Activated T-helper 1 cell treated with anti-CD3 and anti-CD28 coated beads, Interleukin-12 subunit alpha, Interleukin-12 subunit beta, Interleukin-2, Interleukin-4 antibody, amounts not matched to agents 30 ng/mL and 10 ng/mL and 1 ng/mL, durations not matched to agents 14 hours and 24 hours and 36 hours (primary cell): ENCODE measurements around the gene ADGRF4. TPM values are rescaled to one million over a fixed set of nuclear protein-coding genes. Genes with fewer than 3 reads are reported as not detected.

Source experiments
- DNase-seq: peaks from one replicate; pipeline ENCODE4 v3.0.0; 2021; ENCODE audit warnings: low spot score
- H3K27ac Mint-ChIP-seq: one replicate; pipeline ENCODE4 v1.8.0; 2021; ENCODE audit warnings: mild to moderate bottlenecking, mixed read lengths
- H3K27me3 Mint-ChIP-seq: one replicate; pipeline ENCODE4 v1.8.0; 2022; ENCODE audit warnings: mild to moderate bottlenecking, moderate library complexity, mixed read lengths; ENCODE audit not compliant: insufficient read depth
- H3K36me3 Mint-ChIP-seq: one replicate; pipeline ENCODE4 v1.8.0; 2021; ENCODE audit warnings: low read depth, mixed read lengths
- H3K4me1 Mint-ChIP-seq: one replicate; pipeline ENCODE4 v1.8.0; 2021; ENCODE audit warnings: low read depth, mixed read lengths
- H3K4me3 Mint-ChIP-seq: one replicate; pipeline ENCODE4 v1.8.0; 2021; ENCODE audit warnings: mild to moderate bottlenecking, moderate library complexity, mixed read lengths
- H3K9me3 Mint-ChIP-seq: one replicate; pipeline ENCODE4 v1.8.0; 2021; ENCODE audit warnings: mixed read lengths
- intact Hi-C: fragments of 100-400 bp; cut with micrococcal nuclease; formaldehyde crosslinking; loops from one replicate; pipeline ENCODE4 v1.15.1; 2024
- total RNA-seq: library from RNA; stranded (reverse); gene quantifications from 2 replicates; pipeline ENCODE4 v1.2.3, GENCODE V29; 2022

The ADGRF4 gene
- total RNA-seq, 1 donor from 2014 or later = not detected

DNA sequence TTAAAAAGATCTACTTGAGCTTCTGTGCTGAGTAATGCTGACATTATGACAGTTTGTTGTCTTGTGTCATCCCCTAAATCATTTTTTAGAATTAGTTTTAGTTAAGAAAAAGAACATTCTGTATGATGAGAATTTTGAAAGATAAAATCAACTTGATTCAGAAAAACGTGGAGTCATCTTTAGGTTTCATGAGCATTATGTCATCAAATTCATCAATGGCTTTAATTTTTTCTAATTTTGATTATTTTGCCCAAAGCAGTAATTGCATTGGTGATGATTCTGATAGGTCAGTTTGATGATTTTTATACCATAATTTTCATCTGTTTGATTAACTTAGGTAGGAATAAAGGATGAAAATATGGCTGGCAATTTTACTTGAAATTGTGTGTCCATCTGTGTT is 26.6 kb upstream of the ADGRF4 start:
- H3K27me3 Mint-ChIP-seq = peaks cover 10% of the 10 kb centered on the region
- no peaks in the 10 kb centered on the region for H3K4me1 Mint-ChIP-seq
- intact Hi-C loops = no loop called here
- no peaks in the 10 kb centered on the region for H3K36me3 Mint-ChIP-seq
- no peak overlapping the region for H3K27ac Mint-ChIP-seq
- H3K4me3 Mint-ChIP-seq = no peak overlapping the region
- H3K9me3 Mint-ChIP-seq = no peaks in the 10 kb centered on the region
- no peak for DNase-seq

DNA sequence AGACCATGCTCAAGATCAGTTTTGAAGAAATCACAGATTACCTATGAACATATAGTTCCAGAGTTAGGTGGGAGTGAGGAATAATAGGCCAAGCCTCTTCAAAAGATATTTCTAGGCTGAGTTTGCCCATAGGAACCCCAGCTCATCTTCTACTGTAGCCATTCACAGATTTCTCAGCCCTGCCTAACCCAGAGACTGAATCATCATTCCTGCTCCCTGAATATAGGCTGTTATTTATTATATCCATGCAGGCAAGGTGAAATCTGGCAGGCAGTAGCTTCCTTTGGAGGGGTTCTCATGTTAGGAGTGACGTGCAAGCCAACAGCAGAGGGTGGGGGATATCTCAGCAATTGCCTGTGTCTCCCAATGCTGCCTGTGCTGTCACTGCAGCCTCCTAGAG is 25.6 kb upstream of the ADGRF4 start:
- no peaks in the 10 kb centered on the region for H3K36me3 Mint-ChIP-seq
- no peak overlapping the region for H3K4me3 Mint-ChIP-seq
- intact Hi-C loops = no loop called here
- peaks cover 10% of the 10 kb centered on the region for H3K27me3 Mint-ChIP-seq
- H3K4me1 Mint-ChIP-seq = no peaks in the 10 kb centered on the region
- no peaks in the 10 kb centered on the region for H3K9me3 Mint-ChIP-seq
- no peak for DNase-seq
- no peak overlapping the region for H3K27ac Mint-ChIP-seq

DNA sequence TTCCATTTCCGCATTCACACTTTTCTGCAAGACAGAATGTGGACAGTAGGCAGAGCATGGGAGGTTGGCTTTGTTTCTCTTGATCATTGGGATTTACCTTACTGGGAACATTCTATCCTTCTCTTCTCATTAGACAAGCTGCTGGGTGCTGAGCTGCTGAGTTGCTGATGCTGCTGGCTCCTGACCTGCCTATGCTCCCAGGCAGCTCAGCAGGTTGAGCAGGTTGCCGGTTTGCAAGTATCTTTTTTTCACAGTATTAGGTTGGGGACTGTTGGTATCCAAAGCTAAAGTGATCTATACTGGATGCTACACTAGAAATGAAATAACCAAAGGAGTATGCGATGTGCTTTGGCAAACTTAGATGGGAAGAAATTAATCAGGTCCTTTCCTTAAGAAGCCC is 23.7 kb upstream of the ADGRF4 start:
- intact Hi-C loops = no loop called here
- Mint-ChIP-seq H3K4me1 (no peaks in the 10 kb centered on the region), H3K27ac (no peak overlapping the region), H3K9me3 (no peaks in the 10 kb centered on the region), H3K4me3 (no peak overlapping the region), H3K36me3 (no peaks in the 10 kb centered on the region), H3K27me3 (peaks cover 8% of the 10 kb centered on the region)
- no peak for DNase-seq

DNA sequence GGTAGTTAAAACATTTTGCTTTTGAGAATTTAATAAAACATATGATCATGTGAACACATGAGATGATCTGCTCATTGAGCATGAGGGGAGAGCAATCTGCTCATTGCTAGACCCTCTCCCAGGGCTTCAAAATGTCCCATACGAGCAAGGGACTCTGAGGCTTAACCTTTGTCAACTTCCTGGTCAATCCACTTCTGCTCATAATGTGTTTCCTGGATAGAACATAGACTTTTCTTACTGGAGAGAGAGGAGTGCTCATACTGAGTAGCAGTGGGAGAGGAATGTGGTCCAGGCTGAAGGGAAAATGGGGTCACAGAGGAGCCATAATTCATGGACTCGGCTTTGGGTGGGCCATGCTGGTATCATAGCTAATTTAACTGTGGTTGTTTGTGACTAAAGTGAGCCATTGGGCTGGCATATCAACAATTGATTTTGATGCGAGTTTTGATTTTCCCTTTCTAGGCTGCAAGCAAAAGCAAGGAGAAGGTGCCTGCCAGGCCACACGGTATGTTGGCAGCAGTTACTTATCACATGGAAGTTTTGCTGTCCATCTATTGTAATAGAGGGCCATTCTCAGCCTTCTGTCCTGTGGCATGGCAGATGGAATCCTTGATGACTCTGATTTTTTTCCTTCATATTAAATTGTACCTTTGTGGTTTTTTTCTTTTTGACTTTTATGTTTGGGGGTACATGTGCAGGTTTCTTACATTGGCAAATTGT is 20.8 kb upstream of the ADGRF4 start:
- peaks cover 5% of the 10 kb centered on the region for H3K9me3 Mint-ChIP-seq
- no peak overlapping the region for H3K4me3 Mint-ChIP-seq
- no peaks in the 10 kb centered on the region for H3K36me3 Mint-ChIP-seq
- no peaks in the 10 kb centered on the region for H3K4me1 Mint-ChIP-seq
- peaks cover 8% of the 10 kb centered on the region for H3K27me3 Mint-ChIP-seq
- no peak overlapping the region for H3K27ac Mint-ChIP-seq
- no peak for DNase-seq
- intact Hi-C loops = no loop called here

GRCh38 chr6:47678739-47679138 is 19.6 kb upstream of the ADGRF4 start:
- Mint-ChIP-seq H3K27ac (no peak overlapping the region), H3K4me1 (no peaks in the 10 kb centered on the region), H3K27me3 (peaks cover 6% of the 10 kb centered on the region), H3K4me3 (no peak overlapping the region), H3K36me3 (no peaks in the 10 kb centered on the region), H3K9me3 (peaks cover 5% of the 10 kb centered on the region)
- intact Hi-C loops = no loop called here
- DNase-seq = no peak

- no peak for DNase-seq
- intact Hi-C loops = no loop called here
- H3K27ac Mint-ChIP-seq = no peak overlapping the region
- no peaks in the 10 kb centered on the region for H3K4me1 Mint-ChIP-seq
- peaks cover 6% of the 10 kb centered on the region for H3K27me3 Mint-ChIP-seq
- peaks cover 5% of the 10 kb centered on the region for H3K9me3 Mint-ChIP-seq
- no peak overlapping the region for H3K4me3 Mint-ChIP-seq
- no peaks in the 10 kb centered on the region for H3K36me3 Mint-ChIP-seq
Observed at GRCh38 chr6:47679322-47679906, 19.0 kb upstream of the ADGRF4 start.

DNA sequence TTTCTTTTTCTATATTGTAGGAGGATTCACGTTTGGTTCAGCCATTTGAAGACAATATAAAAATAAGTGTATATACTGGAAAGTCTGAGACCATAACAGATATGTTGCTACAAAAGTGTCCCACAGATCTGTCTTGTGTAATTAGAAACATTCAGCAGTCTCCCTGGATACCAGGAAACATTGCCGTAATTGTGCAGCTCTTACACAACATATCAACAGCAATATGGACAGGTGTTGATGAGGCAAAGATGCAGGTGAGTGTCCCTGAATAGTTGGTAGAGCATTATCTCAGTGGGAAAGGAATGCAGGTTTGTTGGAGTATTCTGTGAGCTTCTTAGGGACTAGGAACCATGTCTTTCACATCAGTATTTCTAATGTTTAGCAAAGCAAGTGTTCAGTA is 18.3 kb upstream of the ADGRF4 start:
- Mint-ChIP-seq H3K27me3 (peaks cover 5% of the 10 kb centered on the region), H3K27ac (no peak overlapping the region), H3K36me3 (no peaks in the 10 kb centered on the region), H3K4me1 (no peaks in the 10 kb centered on the region), H3K9me3 (peaks cover 5% of the 10 kb centered on the region), H3K4me3 (no peak overlapping the region)
- DNase-seq = no peak
- intact Hi-C loops = no loop called here

GRCh38 chr6:47680724-47681123 is 17.7 kb upstream of the ADGRF4 start:
- Mint-ChIP-seq H3K27ac (no peak overlapping the region), H3K4me1 (no peaks in the 10 kb centered on the region), H3K36me3 (no peaks in the 10 kb centered on the region), H3K4me3 (no peak overlapping the region), H3K27me3 (peaks cover 2% of the 10 kb centered on the region), H3K9me3 (peaks cover 5% of the 10 kb centered on the region)
- DNase-seq = no peak
- intact Hi-C loops = no loop called here

GRCh38 chr6:47681201-47681990 is 17.0 kb upstream of the ADGRF4 start:
- no peak overlapping the region for H3K4me3 Mint-ChIP-seq
- H3K27me3 Mint-ChIP-seq = peaks cover 4% of the 10 kb centered on the region
- H3K27ac Mint-ChIP-seq = no peak overlapping the region
- H3K9me3 Mint-ChIP-seq = peaks cover 5% of the 10 kb centered on the region
- H3K4me1 Mint-ChIP-seq = no peaks in the 10 kb centered on the region
- intact Hi-C loops = no loop called here
- DNase-seq = no peak
- no peaks in the 10 kb centered on the region for H3K36me3 Mint-ChIP-seq

DNA sequence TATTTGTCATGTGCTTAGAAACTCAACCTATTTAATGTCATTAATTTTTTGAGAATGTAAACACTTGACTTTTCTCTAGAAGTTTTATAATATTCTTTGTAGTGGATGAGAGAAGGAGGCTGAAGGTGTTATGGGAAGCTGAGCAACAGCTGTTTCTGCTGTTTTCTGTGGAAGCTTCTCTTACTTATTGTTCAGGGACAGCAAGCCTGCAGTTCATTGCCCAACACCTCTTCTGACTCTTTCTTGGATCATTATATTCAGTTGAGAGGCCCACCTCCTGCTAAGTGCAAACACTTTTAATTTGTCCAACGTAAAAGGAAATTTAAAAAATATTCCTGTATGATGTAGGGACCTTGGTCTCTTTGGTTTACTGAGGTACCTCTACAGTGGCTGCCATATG is 12.0 kb upstream of the ADGRF4 start:
- H3K27me3 Mint-ChIP-seq = peaks cover 6% of the 10 kb centered on the region
- H3K9me3 Mint-ChIP-seq = peaks cover 5% of the 10 kb centered on the region
- H3K4me1 Mint-ChIP-seq = no peaks in the 10 kb centered on the region
- H3K36me3 Mint-ChIP-seq = no peaks in the 10 kb centered on the region
- intact Hi-C loops = no loop called here
- H3K27ac Mint-ChIP-seq = no peak overlapping the region
- no peak for DNase-seq
- H3K4me3 Mint-ChIP-seq = no peak overlapping the region

DNA sequence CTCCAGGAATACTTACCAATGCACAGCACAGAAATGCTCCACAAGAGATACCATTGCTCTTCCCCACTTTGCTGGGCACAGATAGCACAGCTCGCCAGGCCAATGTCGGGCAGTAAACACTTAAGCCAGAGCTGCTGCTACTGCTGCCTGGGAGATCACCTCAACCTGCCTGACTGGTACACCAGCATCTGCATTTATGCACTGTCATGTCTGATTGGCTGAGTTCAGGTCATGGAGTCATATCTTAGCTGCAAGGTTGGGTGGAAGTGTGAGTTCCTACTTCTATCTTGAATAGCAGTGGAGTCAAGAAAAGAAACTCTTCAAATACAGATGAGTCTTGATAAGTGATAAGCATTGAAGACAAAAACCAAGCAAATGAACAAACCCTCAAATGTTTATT is 10.9 kb upstream of the ADGRF4 start:
- Mint-ChIP-seq H3K9me3 (no peaks in the 10 kb centered on the region), H3K36me3 (no peaks in the 10 kb centered on the region), H3K27ac (no peak overlapping the region), H3K27me3 (peaks cover 6% of the 10 kb centered on the region), H3K4me3 (no peak overlapping the region), H3K4me1 (no peaks in the 10 kb centered on the region)
- intact Hi-C loops = no loop called here
- no peak for DNase-seq

- intact Hi-C loops = no loop called here
- no peak for DNase-seq
- Mint-ChIP-seq H3K9me3 (no peaks in the 10 kb centered on the region), H3K27me3 (peaks cover 8% of the 10 kb centered on the region), H3K36me3 (no peaks in the 10 kb centered on the region), H3K27ac (no peak overlapping the region), H3K4me3 (no peak overlapping the region), H3K4me1 (no peaks in the 10 kb centered on the region)
Observed at GRCh38 chr6:47690214-47690613, 8.2 kb upstream of the ADGRF4 start.

- H3K4me1 Mint-ChIP-seq = no peaks in the 10 kb centered on the region
- no peak for DNase-seq
- no peak overlapping the region for H3K4me3 Mint-ChIP-seq
- no peak overlapping the region for H3K27ac Mint-ChIP-seq
- no peaks in the 10 kb centered on the region for H3K36me3 Mint-ChIP-seq
- H3K27me3 Mint-ChIP-seq = peaks cover 4% of the 10 kb centered on the region
- intact Hi-C loops = no loop called here
- H3K9me3 Mint-ChIP-seq = no peaks in the 10 kb centered on the region
Observed at GRCh38 chr6:47690791-47691190, 7.6 kb upstream of the ADGRF4 start.
